ENCODE results near the gene RAB8A.
A peak's percentile ranks its signal among the peaks of the same experiment; 100 is the strongest.

RAB8A gene

GRCh38 chr19:16100524-16100923 lies 11.2 kb upstream of the RAB8A start:
- Histone ChIP-seq H3K4me1 (ENCODE audit: low read length) (peaks cover 20% of the 10 kb centered on the region), H2AFZ (ENCODE audit: low read depth, low read length) (no peak overlapping the region), H3K4me2 (ENCODE audit: low read length) (no peak overlapping the region), H4K20me1 (ENCODE audit: insufficient read depth, low read length) (peaks cover 31% of the 10 kb centered on the region), H3K4me3 (ENCODE audit: low read length) (no peak overlapping the region), H3K27me3 (ENCODE audit: low read depth, low read length) (no peaks in the 10 kb centered on the region), H3K36me3 (replicated peaks; ENCODE audit: low read depth, low read length) (peaks cover 50% of the 10 kb centered on the region), H3K27ac (ENCODE audit: low read length) (no peak overlapping the region), H3K9ac (ENCODE audit: low read length) (no peak overlapping the region), H3K9me3 (ENCODE audit: insufficient read depth, low read length) (no peaks in the 10 kb centered on the region), H3K79me2 (ENCODE audit: low read length) (peaks cover 24% of the 10 kb centered on the region)
- TF ChIP-seq CTCF (IDR thresholded peaks at IDR 0.05; ENCODE audit: low read depth, low read length) (no peak), EZH2phosphoT487 (IDR thresholded peaks at IDR 0.05; ENCODE audit: low read depth) (no peak)

- peak overlapping the region; percentile 97 for H3K27ac ChIP-seq (ENCODE audit: low read length)
- TF ChIP-seq EZH2phosphoT487 (IDR thresholded peaks at IDR 0.05; ENCODE audit: low read depth) (no peak), CTCF (IDR thresholded peaks at IDR 0.05; ENCODE audit: low read depth, low read length) (no peak)
These were observed 7.0 kb upstream of the RAB8A start for GRCh38 chr19:16104722-16105121.

GRCh38 chr19:16106121-16106520 lies 5.6 kb upstream of the RAB8A start:
- H2AFZ ChIP-seq (ENCODE audit: low read depth, low read length) = no peak overlapping the region
- peaks cover 3% of the 10 kb centered on the region; the same call in 1 of the 2 replicates for H3K79me2 ChIP-seq (ENCODE audit: low read length)
- TF ChIP-seq CTCF (IDR thresholded peaks at IDR 0.05; ENCODE audit: low read depth, low read length) (no peak), EZH2phosphoT487 (IDR thresholded peaks at IDR 0.05; ENCODE audit: low read depth) (no peak)
- H3K9ac ChIP-seq (ENCODE audit: low read length) = peak overlapping the region; percentile 36; the same call in 1 of the 2 replicates
- H3K4me3 ChIP-seq (ENCODE audit: low read length) = no peak overlapping the region
- H3K27ac ChIP-seq (ENCODE audit: low read length) = peak overlapping the region; percentile 97
- H3K4me2 ChIP-seq (ENCODE audit: low read length) = peak overlapping the region; percentile 47
- no peaks in the 10 kb centered on the region for H4K20me1 ChIP-seq (ENCODE audit: insufficient read depth, low read length)
- H3K4me1 ChIP-seq (ENCODE audit: low read length) = peaks cover 41% of the 10 kb centered on the region
- H3K27me3 ChIP-seq (ENCODE audit: low read depth, low read length) = no peaks in the 10 kb centered on the region
- peaks cover 12% of the 10 kb centered on the region for H3K36me3 ChIP-seq (replicated peaks; ENCODE audit: low read depth, low read length)
- no peaks in the 10 kb centered on the region for H3K9me3 ChIP-seq (ENCODE audit: insufficient read depth, low read length)

More at GRCh38 chr19:16104722-16105121, 7.0 kb upstream of the RAB8A start:
- Histone ChIP-seq H3K9ac (ENCODE audit: low read length) (peak overlapping the region; percentile 59), H3K4me3 (ENCODE audit: low read length) (peak overlapping the region; percentile 51), H2AFZ (ENCODE audit: low read depth, low read length) (no peak overlapping the region), H3K4me2 (ENCODE audit: low read length) (peak overlapping the region; percentile 87), H3K27me3 (ENCODE audit: low read depth, low read length) (no peaks in the 10 kb centered on the region), H3K36me3 (replicated peaks; ENCODE audit: low read depth, low read length) (peaks cover 23% of the 10 kb centered on the region), H3K9me3 (ENCODE audit: insufficient read depth, low read length) (no peaks in the 10 kb centered on the region), H3K4me1 (ENCODE audit: low read length) (peaks cover 34% of the 10 kb centered on the region), H3K79me2 (ENCODE audit: low read length) (no peaks in the 10 kb centered on the region), H4K20me1 (ENCODE audit: insufficient read depth, low read length) (peaks cover 8% of the 10 kb centered on the region; the same call in 1 of the 2 replicates)

- Histone ChIP-seq H3K4me1 (ENCODE audit: low read length) (peaks cover 53% of the 10 kb centered on the region), H2AFZ (ENCODE audit: low read depth, low read length) (no peak overlapping the region), H3K9me3 (ENCODE audit: insufficient read depth, low read length) (no peaks in the 10 kb centered on the region), H3K4me3 (ENCODE audit: low read length) (peak overlapping the region; percentile 94), H3K27ac (ENCODE audit: low read length) (peak overlapping the region; percentile 79), H3K4me2 (ENCODE audit: low read length) (peak overlapping the region; percentile 99), H3K27me3 (ENCODE audit: low read depth, low read length) (no peaks in the 10 kb centered on the region), H3K79me2 (ENCODE audit: low read length) (peaks cover 58% of the 10 kb centered on the region), H3K9ac (ENCODE audit: low read length) (peak overlapping the region; percentile 99), H3K36me3 (replicated peaks; ENCODE audit: low read depth, low read length) (peaks cover 31% of the 10 kb centered on the region), H4K20me1 (ENCODE audit: insufficient read depth, low read length) (0 out of 2 replicates have a peak, but pooled peaks cover 6% of the 10 kb centered on the region)
- no peak for TF ChIP-seq EZH2phosphoT487 (IDR thresholded peaks at IDR 0.05; ENCODE audit: low read depth)
- no peak for TF ChIP-seq CTCF (IDR thresholded peaks at IDR 0.05; ENCODE audit: low read depth, low read length)
These were observed 442 bp downstream of the RAB8A start for GRCh38 chr19:16111909-16112752.
